Measurements from ENCODE around the gene GPR61. TPM values are rescaled to one million over a fixed set of nuclear protein-coding genes. Genes with fewer than 3 reads are reported as not detected.

Gene GPR61
- total RNA-seq, 1 donor from 2014 or later, result not detected

DNA sequence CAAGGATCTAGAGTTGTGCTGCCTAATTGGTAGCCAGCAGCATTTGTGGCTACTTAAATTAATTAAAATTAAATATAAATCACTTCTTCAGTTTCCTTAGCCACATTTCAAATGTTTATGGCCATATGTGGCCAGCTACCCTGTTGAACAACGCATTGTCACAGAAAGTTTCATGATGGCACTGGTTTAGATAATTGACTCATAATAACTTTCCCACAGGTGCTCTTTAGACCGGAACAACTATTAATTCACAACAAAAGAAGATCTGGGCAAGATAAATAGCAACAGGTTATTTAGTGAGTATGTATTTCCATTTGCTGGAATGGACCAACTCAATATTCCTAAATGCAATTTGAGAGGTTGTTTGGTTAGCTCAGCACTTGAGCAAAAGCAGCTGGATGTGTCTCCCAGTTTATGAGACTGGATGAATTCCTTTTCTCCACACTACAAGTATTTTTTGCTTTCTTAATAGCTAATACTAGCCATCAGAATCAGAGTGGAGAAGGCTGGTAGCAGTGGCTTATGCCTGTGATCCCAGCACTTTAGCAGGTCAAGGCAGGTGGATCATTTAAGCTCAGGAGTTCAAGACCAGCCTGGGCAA is 26.5 kb upstream of the GPR61 start:
- Mint-ChIP-seq H3K27ac (no peak overlapping the region), H3K27me3 (peaks cover 37% of the 10 kb centered on the region), H3K4me3 (no peak overlapping the region), H3K4me1 (ENCODE audit: unreplicated experiment) (peaks cover 28% of the 10 kb centered on the region), H3K9me3 (no peaks in the 10 kb centered on the region), H3K36me3 (no peaks in the 10 kb centered on the region)
- TF ChIP-seq, protein P1, sequence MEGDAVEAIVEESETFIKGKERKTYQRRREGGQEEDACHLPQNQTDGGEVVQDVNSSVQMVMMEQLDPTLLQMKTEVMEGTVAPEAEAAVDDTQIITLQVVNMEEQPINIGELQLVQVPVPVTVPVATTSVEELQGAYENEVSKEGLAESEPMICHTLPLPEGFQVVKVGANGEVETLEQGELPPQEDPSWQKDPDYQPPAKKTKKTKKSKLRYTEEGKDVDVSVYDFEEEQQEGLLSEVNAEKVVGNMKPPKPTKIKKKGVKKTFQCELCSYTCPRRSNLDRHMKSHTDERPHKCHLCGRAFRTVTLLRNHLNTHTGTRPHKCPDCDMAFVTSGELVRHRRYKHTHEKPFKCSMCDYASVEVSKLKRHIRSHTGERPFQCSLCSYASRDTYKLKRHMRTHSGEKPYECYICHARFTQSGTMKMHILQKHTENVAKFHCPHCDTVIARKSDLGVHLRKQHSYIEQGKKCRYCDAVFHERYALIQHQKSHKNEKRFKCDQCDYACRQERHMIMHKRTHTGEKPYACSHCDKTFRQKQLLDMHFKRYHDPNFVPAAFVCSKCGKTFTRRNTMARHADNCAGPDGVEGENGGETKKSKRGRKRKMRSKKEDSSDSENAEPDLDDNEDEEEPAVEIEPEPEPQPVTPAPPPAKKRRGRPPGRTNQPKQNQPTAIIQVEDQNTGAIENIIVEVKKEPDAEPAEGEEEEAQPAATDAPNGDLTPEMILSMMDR (conservative IDR thresholded peaks at IDR 0.05), result no peak
- DNase-seq (ENCODE audit: extremely low spot score, unreplicated experiment), result no peak

DNA sequence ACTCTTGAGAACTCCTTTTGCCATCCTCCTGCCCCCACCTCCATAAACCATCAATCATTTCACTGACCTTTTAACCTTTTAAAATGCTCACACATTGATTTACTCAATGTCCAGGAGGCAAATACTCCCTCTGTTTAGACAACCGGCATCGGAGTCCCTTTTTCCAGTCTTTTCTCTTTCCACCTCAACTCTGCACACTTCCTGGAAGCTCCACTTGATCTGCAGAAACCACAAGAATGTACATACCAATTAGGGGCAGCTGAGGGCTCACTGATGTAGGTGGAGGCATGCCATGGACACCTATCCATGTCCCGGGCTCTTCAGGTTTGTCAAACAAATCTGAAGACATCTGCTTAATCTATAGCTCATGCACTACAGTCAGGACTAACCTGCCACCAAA is 24.8 kb upstream of the GPR61 start:
- H3K27ac Mint-ChIP-seq, result no peak overlapping the region
- no peak overlapping the region for H3K4me3 Mint-ChIP-seq
- no peaks in the 10 kb centered on the region for H3K9me3 Mint-ChIP-seq
- DNase-seq (ENCODE audit: extremely low spot score, unreplicated experiment), result no peak
- TF ChIP-seq, protein P1 (conservative IDR thresholded peaks at IDR 0.05), result no peak
- H3K4me1 Mint-ChIP-seq (ENCODE audit: unreplicated experiment), result peaks cover 17% of the 10 kb centered on the region
- H3K36me3 Mint-ChIP-seq, result no peaks in the 10 kb centered on the region
- peaks cover 28% of the 10 kb centered on the region for H3K27me3 Mint-ChIP-seq

DNA sequence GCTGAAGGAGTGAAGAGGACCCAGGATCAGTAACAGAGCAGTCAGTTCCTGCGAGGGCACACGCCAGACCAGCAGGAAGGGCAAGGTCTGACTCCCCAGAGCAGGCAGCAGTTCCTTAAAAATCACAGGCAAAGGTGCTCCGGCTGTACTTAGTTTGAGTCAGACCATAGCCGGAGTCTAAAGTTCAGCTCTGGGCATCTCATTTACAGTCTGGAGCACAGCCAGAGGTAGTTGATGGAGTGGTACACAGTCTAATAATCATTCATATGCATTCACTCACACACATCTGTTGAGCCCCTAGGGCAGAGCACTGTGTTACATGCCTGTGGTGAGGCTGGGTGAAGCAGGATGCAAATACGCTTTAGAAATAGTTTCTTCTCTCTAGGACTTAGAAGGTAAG is 22.8 kb upstream of the GPR61 start:
- TF ChIP-seq, protein P1 (conservative IDR thresholded peaks at IDR 0.05), result no peak
- no peak overlapping the region for H3K27ac Mint-ChIP-seq

DNA sequence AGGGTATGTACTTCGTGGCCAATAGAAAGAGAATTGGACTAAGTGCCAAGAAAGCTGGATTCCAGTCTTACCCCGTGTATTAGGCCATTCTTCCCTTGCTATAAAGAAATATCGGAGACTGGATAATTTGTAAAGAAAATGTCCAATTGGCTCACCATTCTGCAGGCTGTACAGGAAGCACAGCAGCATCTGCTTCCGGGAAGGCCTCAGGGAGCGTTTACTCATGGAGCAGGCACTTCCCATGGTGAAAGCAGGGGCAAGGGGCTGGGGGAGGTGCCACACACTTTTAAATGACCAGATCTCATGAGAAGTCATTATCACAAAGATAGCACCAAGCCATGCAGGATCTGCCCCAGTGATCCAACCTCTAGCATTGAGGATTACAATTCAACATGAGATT is 22.3 kb upstream of the GPR61 start:
- peaks cover 27% of the 10 kb centered on the region for H3K27me3 Mint-ChIP-seq
- H3K4me1 Mint-ChIP-seq (ENCODE audit: unreplicated experiment), result peaks cover 19% of the 10 kb centered on the region
- H3K27ac Mint-ChIP-seq, result no peak overlapping the region
- H3K4me3 Mint-ChIP-seq, result no peak overlapping the region
- no peaks in the 10 kb centered on the region for H3K9me3 Mint-ChIP-seq
- TF ChIP-seq, protein P1 (conservative IDR thresholded peaks at IDR 0.05), result no peak
- no peaks in the 10 kb centered on the region for H3K36me3 Mint-ChIP-seq
- no peak for DNase-seq (ENCODE audit: extremely low spot score, unreplicated experiment)

More for the DNA sequence above, 22.8 kb upstream of the GPR61 start:
- DNase-seq (ENCODE audit: extremely low spot score, unreplicated experiment), result no peak
- H3K9me3 Mint-ChIP-seq, result no peaks in the 10 kb centered on the region
- no peak overlapping the region for H3K4me3 Mint-ChIP-seq
- H3K4me1 Mint-ChIP-seq (ENCODE audit: unreplicated experiment), result peaks cover 19% of the 10 kb centered on the region
- H3K27me3 Mint-ChIP-seq, result peaks cover 25% of the 10 kb centered on the region
- H3K36me3 Mint-ChIP-seq, result no peaks in the 10 kb centered on the region

DNA sequence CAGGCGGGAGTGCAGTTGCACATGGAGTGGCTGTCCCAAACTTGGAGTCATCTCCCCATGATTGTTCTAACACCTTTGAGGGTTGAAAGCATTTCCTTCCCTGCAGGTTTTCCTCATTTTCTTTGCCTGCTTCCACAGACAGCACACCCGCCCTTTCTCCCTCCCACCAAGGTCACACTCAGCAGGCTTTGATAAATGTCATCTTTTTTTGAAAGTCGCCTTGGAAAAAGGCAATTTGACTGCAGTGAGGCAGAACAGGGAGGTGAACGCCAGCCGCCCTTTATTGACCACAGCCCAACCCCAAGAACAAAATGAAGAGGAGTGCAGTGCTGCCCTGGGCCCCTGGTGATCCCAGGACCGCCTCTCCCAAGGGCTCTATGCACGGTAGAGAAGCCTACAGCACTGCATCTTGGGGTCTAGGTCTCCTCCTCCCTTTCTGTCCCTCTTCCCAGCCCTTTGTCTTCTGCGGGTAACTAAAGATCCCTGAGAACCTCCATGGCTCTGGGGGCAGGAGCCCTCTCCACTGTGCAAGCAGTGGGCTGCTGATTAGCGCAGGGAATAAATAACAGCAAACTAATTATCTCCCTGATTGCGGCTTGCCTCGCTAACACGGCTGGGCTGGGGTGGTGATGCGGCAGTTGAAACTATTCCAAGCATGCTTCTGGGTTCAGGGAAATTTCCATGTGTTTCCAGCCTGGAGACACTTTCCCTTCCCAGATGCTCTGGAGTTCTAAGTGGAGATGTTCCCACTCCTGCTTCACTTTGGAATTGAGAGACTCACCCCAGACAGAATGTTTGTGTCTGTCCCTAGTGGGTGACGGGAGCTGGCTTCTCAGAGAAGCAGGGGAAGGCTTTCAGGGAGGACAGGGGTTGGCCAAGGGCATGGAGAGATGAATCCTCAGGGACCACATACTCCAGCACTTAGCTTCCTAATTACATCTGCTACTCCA is 18.4 kb upstream of the GPR61 start:
- Mint-ChIP-seq H3K9me3 (no peaks in the 10 kb centered on the region), H3K4me3 (no peak overlapping the region), H3K4me1 (ENCODE audit: unreplicated experiment) (peaks cover 14% of the 10 kb centered on the region), H3K36me3 (no peaks in the 10 kb centered on the region), H3K27ac (no peak overlapping the region), H3K27me3 (peaks cover 35% of the 10 kb centered on the region)
- TF ChIP-seq, protein P1 (conservative IDR thresholded peaks at IDR 0.05), result no peak
- no peak for DNase-seq (ENCODE audit: extremely low spot score, unreplicated experiment)
